ENCODE data around the gene TBPL1. TPM values are rescaled to one million over a fixed set of nuclear protein-coding genes. Genes with fewer than 3 reads are reported as not detected.

TBPL1 gene
- total RNA-seq, 4 donors from 2014 or later = 10.1 to 19.1 (median 13.7) TPM

DNA sequence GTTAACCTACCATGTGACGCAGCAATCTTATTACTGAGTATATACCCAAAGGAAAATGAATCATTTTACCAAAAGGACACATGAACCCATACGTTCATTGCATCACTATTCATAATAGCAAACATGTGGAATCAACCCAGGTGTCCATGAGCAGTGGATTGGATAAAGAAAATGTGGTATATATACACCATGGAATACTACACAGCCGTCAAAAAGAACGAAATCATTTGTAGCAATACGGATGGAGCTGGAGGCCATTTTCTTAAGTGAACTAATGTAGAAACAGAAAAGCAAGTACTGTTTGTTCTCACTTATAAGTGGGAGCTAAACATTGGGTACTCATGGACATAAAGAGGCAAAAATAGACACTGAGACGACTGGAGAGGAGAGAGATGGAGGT is 44.2 kb downstream of the TBPL1 start:
- Histone ChIP-seq H3K27me3 (no peaks in the 10 kb centered on the region), H3K27ac (no peak overlapping the region), H3K36me3 (peaks cover 0 to 5% of the 10 kb centered on the region in 2 donors), H3K4me1 (peaks cover 3 to 38% (median 15%) of the 10 kb centered on the region in 3 donors), H3K9me3 (no peaks in the 10 kb centered on the region), H3K4me3 (no peak overlapping the region)
- no peak for TF ChIP-seq POLR2A (IDR thresholded peaks at IDR 0.05)
- no peak for TF ChIP-seq POLR2AphosphoS5 (IDR thresholded peaks at IDR 0.05)
- TF ChIP-seq EP300 (IDR thresholded peaks at IDR 0.05) = no peak
- TF ChIP-seq, protein P1, sequence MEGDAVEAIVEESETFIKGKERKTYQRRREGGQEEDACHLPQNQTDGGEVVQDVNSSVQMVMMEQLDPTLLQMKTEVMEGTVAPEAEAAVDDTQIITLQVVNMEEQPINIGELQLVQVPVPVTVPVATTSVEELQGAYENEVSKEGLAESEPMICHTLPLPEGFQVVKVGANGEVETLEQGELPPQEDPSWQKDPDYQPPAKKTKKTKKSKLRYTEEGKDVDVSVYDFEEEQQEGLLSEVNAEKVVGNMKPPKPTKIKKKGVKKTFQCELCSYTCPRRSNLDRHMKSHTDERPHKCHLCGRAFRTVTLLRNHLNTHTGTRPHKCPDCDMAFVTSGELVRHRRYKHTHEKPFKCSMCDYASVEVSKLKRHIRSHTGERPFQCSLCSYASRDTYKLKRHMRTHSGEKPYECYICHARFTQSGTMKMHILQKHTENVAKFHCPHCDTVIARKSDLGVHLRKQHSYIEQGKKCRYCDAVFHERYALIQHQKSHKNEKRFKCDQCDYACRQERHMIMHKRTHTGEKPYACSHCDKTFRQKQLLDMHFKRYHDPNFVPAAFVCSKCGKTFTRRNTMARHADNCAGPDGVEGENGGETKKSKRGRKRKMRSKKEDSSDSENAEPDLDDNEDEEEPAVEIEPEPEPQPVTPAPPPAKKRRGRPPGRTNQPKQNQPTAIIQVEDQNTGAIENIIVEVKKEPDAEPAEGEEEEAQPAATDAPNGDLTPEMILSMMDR (IDR thresholded peaks at IDR 0.05) = no peak
- no peak for ATAC-seq
- whole genome bisulfite sequencing, 2 donors (ENCODE audit: low coverage in 1 of 2) = 87 to 89% methylated on average over 4 to 6 of the region's 6 CpGs

DNA sequence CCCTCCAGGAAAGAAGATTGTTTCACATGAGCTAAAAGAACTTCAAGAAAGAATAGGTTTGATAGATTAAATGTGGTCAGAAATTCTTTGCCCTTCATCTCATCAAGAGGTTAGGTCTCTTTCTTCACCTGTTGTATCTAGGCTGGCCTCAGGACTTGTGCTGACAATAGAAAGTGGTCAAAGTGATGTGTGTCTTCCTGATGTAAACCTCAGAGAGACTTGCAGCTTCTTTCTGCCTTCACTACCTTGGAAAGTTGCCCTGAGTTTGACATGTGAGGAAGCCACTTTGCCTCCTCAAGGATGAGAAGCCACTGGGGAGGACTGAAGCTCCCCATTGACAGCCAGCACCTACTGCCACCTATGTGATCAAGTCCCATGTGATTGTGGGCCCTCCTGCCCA is 46.3 kb downstream of the TBPL1 start:
- Histone ChIP-seq H3K4me3 (no peak overlapping the region), H3K27me3 (no peaks in the 10 kb centered on the region), H3K36me3 (peaks cover 0 to 12% of the 10 kb centered on the region in 2 donors), H3K9me3 (no peaks in the 10 kb centered on the region), H3K4me1 (peaks cover 0 to 26% (median 0%) of the 10 kb centered on the region in 3 donors), H3K27ac (no peak overlapping the region)
- no peak for ATAC-seq
- TF ChIP-seq EP300 (IDR thresholded peaks at IDR 0.05) (no peak), POLR2A (IDR thresholded peaks at IDR 0.05) (no peak), POLR2AphosphoS5 (IDR thresholded peaks at IDR 0.05) (no peak)
- TF ChIP-seq, protein P1 (IDR thresholded peaks at IDR 0.05) = no peak

DNA sequence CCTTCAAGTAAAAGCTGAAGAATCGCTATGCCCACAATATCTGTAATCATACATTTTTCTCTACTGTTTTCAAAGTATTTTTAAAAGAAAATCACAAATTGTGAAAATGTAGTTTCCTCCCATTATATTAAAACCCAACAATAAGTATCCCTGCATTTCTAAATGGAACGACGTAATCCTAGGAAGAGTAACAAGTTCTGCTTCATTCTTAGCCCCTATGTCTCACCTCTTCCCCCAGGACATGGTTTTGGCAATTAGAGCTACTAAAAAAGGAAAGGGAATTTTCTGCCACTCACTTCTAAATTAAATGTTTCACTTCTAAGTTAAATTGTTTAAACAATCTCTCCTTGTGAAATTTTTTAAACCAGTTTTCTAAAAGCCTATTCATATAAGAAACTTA is 47.4 kb downstream of the TBPL1 start:
- Histone ChIP-seq H3K9me3 (no peaks in the 10 kb centered on the region), H3K4me1 (peaks cover 0 to 19% (median 0%) of the 10 kb centered on the region in 3 donors), H3K4me3 (no peak overlapping the region), H3K27me3 (no peaks in the 10 kb centered on the region), H3K27ac (no peak overlapping the region), H3K36me3 (peaks cover 0 to 12% of the 10 kb centered on the region in 2 donors)
- TF ChIP-seq POLR2A (IDR thresholded peaks at IDR 0.05) = no peak
- no peak for TF ChIP-seq EP300 (IDR thresholded peaks at IDR 0.05)
- no peak for TF ChIP-seq POLR2AphosphoS5 (IDR thresholded peaks at IDR 0.05)
- TF ChIP-seq, protein P1 (IDR thresholded peaks at IDR 0.05) = no peak
- WGBS, 2 donors (ENCODE audit: low coverage in 1 of 2) = 54% methylated on average over 3 of the region's 3 CpGs
- no peak for ATAC-seq

DNA sequence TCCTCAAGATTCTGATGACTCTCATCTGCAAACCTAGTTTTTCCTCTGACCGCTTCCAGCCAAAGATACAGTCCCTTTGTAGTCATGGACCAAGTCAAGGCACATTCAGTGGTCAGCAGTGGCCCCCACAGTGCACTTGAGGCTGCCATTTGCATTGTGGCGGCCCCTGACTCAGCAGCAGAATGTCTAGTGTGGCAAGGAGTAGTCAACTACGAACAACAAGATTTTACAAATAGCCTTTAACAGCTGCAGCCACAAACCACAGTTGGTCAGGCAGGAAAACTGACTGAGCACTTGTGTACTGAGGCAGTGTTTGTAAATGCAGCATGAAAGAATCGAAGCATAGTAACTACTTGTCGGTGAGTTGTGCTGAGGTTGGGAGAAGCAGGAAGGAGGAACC is 49.8 kb downstream of the TBPL1 start:
- 65 to 87% methylated on average over 3 of the region's 5 CpGs for WGBS, 2 donors (ENCODE audit: low coverage in 1 of 2)
- Histone ChIP-seq H3K27ac (peak overlapping the region in 2 of 4 donors; percentile 12 to 14), H3K4me3 (no peak overlapping the region), H3K36me3 (peaks cover 0 to 12% of the 10 kb centered on the region in 2 donors), H3K9me3 (no peaks in the 10 kb centered on the region), H3K27me3 (no peaks in the 10 kb centered on the region), H3K4me1 (peaks cover 0 to 16% (median 0%) of the 10 kb centered on the region in 3 donors)
- no peak for TF ChIP-seq POLR2A (IDR thresholded peaks at IDR 0.05)
- no peak for TF ChIP-seq POLR2AphosphoS5 (IDR thresholded peaks at IDR 0.05)
- TF ChIP-seq, protein P1 (IDR thresholded peaks at IDR 0.05) = no peak
- TF ChIP-seq EP300 (IDR thresholded peaks at IDR 0.05) = no peak
- no peak for ATAC-seq

DNA sequence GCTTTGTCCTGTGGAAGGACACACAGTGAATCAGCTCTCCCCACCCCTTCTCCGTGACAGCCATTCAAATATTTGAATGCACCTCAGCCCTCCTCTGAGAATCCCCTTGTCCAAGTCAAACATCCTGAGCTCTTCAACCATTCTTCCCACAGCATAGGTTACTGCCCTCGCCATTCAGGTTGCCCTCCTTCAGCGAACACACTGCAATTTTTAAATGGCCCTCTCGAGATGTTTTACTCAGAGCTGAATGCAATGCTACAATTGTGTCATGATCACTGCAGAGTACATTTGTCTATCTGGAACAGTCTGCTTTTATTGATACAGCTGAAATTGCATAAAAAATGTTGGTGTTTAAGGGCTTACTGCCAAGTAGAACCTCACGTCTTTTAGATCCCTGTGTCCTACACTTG is 50.5 kb downstream of the TBPL1 start:
- Histone ChIP-seq H3K27ac (peak overlapping the region in 1 of 4 donors; percentile 12), H3K27me3 (no peaks in the 10 kb centered on the region), H3K36me3 (peaks cover 0 to 12% of the 10 kb centered on the region in 2 donors), H3K4me1 (peaks cover 0 to 23% (median 2%) of the 10 kb centered on the region in 3 donors), H3K9me3 (no peaks in the 10 kb centered on the region), H3K4me3 (no peak overlapping the region)
- TF ChIP-seq EP300 (IDR thresholded peaks at IDR 0.05) (no peak), POLR2A (IDR thresholded peaks at IDR 0.05) (no peak), POLR2AphosphoS5 (IDR thresholded peaks at IDR 0.05) (no peak)
- TF ChIP-seq, protein P1 (IDR thresholded peaks at IDR 0.05) = no peak
- ATAC-seq = no peak
- WGBS, 2 donors (ENCODE audit: low coverage in 1 of 2) = 71 to 81% methylated on average over 5 of the region's 5 CpGs
